Prostate gland (tissue), 2 donors: ENCODE data around the gene EPHB2.
A peak's percentile ranks its signal among the peaks of the same experiment; 100 is the strongest.

ENCODE experiments used
- POLR2A ChIP-seq: fragments of 450-650 bp; IDR thresholded peaks from one replicate; pipeline ENCODE4 v1.6.1; 2016; ENCODE audit warnings: antibody characterized with exemption, mild to moderate bottlenecking
- POLR2AphosphoS5 ChIP-seq: sonication (generic); formaldehyde crosslinking; IDR thresholded peaks from one replicate; pipeline ENCODE4 v1.6.1; 2017; ENCODE audit warnings: antibody characterized with exemption
- TF ChIP-seq, protein P1 (sequence below), 4 experiments: fragments of 200-600 bp in 2 of 4; fragments of 450-650 bp in 2 of 4; sonication (generic) in 2 of 4; IDR thresholded peaks; 1 replicate in 3 of 4; 2 replicates in 1 of 4; pipeline ENCODE4 v1.5.1; 2016 to 2019; ENCODE audit warnings: antibody characterized with exemption in 4 of 4, mild to moderate bottlenecking in 2 of 4, moderate library complexity in 2 of 4

- TF ChIP-seq, protein P1, sequence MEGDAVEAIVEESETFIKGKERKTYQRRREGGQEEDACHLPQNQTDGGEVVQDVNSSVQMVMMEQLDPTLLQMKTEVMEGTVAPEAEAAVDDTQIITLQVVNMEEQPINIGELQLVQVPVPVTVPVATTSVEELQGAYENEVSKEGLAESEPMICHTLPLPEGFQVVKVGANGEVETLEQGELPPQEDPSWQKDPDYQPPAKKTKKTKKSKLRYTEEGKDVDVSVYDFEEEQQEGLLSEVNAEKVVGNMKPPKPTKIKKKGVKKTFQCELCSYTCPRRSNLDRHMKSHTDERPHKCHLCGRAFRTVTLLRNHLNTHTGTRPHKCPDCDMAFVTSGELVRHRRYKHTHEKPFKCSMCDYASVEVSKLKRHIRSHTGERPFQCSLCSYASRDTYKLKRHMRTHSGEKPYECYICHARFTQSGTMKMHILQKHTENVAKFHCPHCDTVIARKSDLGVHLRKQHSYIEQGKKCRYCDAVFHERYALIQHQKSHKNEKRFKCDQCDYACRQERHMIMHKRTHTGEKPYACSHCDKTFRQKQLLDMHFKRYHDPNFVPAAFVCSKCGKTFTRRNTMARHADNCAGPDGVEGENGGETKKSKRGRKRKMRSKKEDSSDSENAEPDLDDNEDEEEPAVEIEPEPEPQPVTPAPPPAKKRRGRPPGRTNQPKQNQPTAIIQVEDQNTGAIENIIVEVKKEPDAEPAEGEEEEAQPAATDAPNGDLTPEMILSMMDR (IDR thresholded peaks at IDR 0.05) = no peak
- peak; percentile 21 for TF ChIP-seq POLR2A
- no peak for TF ChIP-seq POLR2AphosphoS5
Observed at GRCh38 chr1:22831729-22832413, 121.2 kb downstream of the EPHB2 start.
